GM21717 (cell line): Measurements from ENCODE around the gene SPATA33.
"Not testable (repeated sequence)": the region's sequence is repeated elsewhere in the genome, so short reads cannot be mapped to it uniquely, and the experiment has no call there.

ENCODE experiments used
- ATAC-seq: cut with Tn5 transposase; IDR thresholded peaks from one replicate; pipeline ENCODE4 v1.9.1; 2021; ENCODE audit warnings: mild to moderate bottlenecking, moderate library complexity; ENCODE audit not compliant: unreplicated experiment

Gene SPATA33

GRCh38 chr16:89691231-89691985 is 33.8 kb downstream of the SPATA33 start:
- no peak for ATAC-seq

- ATAC-seq: no peak
Measured at GRCh38 chr16:89691986-89692569, 34.4 kb downstream of the SPATA33 start.

GRCh38 chr16:89693289-89693731 is 35.7 kb downstream of the SPATA33 start:
- ATAC-seq: no peak

GRCh38 chr16:89693931-89694783 is 36.5 kb downstream of the SPATA33 start:
- ATAC-seq: no peak

- not testable (repeated sequence) for ATAC-seq
Measured at GRCh38 chr16:89694784-89695085, 37.1 kb downstream of the SPATA33 start.

GRCh38 chr16:89695086-89695874 is 37.6 kb downstream of the SPATA33 start:
- ATAC-seq: no peak

- ATAC-seq: no peak
Measured at GRCh38 chr16:89695875-89696669, 38.4 kb downstream of the SPATA33 start.

- no peak for ATAC-seq
Measured at GRCh38 chr16:89696670-89697128, 39.1 kb downstream of the SPATA33 start.

- no peak for ATAC-seq
Measured at GRCh38 chr16:89697161-89697615, 39.6 kb downstream of the SPATA33 start.

- ATAC-seq: no peak
Measured at GRCh38 chr16:89697616-89698331, 40.1 kb downstream of the SPATA33 start.

- not testable (repeated sequence) for ATAC-seq
Measured at GRCh38 chr16:89698717-89699116, 41.1 kb downstream of the SPATA33 start.

GRCh38 chr16:89699629-89700099 is 42.0 kb downstream of the SPATA33 start:
- ATAC-seq: not testable (repeated sequence)

GRCh38 chr16:89700100-89700648 is 42.5 kb downstream of the SPATA33 start:
- ATAC-seq: peak; percentile 35

- ATAC-seq: no peak
Measured at GRCh38 chr16:89700649-89701424, 43.2 kb downstream of the SPATA33 start.

- peak; percentile 62 for ATAC-seq
Measured at GRCh38 chr16:89701425-89702406, 44.1 kb downstream of the SPATA33 start, which contains the start of gene SPATA2L. Gene SPATA2L, minus strand, starts transcription at chr16:89701705. Its CDS starts 473 bp downstream, at chr16:89701232.

GRCh38 chr16:89704281-89704680 is 46.6 kb downstream of the SPATA33 start:
- ATAC-seq: no peak

GRCh38 chr16:89705006-89705405 is 47.4 kb downstream of the SPATA33 start:
- no peak for ATAC-seq
